ENCODE results near the gene MINDY4. TPM values are rescaled to one million over a fixed set of nuclear protein-coding genes. Genes with fewer than 3 reads are reported as not detected.
A peak's percentile ranks its signal among the peaks of the same experiment; 100 is the strongest.

The MINDY4 gene
- total RNA-seq (1 to 10 TPM; 2.9 to 4.9 (median 3.5) TPM), polyA plus RNA-seq (1 to 10 TPM; 3.9 to 4.3 TPM)

DNA sequence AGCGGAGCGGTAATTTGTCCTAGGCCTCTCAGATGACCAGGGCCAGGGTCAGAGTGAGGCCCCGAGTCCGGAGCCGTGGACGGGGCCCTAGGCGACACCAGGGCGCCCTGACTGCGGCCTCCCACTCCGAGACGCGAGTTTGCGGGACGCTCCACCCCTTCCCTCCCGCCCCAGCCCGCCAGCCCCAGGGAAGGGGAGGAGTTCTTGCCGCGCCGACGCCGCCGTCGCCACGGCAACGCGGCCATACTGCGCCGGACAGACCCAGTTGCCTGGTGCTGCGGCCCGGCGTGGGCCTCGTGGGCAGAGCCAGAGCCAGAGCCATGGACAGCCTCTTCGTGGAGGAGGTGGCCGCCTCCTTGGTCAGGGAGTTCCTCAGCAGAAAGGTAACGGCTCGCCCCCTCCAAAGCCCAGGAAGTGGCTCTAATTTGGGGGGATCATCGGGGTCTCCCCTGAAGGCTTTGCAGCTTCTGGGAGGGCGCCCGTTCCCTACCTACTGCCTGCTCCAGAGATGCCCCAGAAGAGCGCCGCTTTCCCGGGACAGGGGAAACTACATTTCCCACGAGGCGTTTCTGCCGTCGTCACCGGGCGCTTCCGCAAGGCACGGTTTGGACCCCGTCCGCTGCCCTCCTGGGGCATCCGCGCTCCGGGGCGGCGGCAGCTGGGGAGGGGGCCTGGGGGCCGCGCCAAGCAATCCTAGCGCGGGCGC is at the start of gene MINDY4:
TSS of gene MINDY4 (plus strand) at position 244 of the 706 bp plus-strand sequence. CDS start at position 321, 77 bp downstream.
- ATAC-seq (peak; percentile 92 to 97 (median 95)), FAIRE-seq (no peak), DNase-seq (peak; percentile 79 to 93 (median 85))
- intact Hi-C loops (cut with DNase I) = no loop called here
- peak within 1 kb of the TSS; percentile 69 to 92 (median 85) for H3K4me3 ChIP-seq
- 1 to 2% methylated on average over 60 to 62 of the region's 62 CpGs for WGBS, 2 donors
- peak within 1 kb of the TSS; percentile 68 to 79 (median 74) for H3K27ac ChIP-seq
- H3K36me3 ChIP-seq = no peaks in the 10 kb centered on the region
- TF ChIP-seq, protein P1, sequence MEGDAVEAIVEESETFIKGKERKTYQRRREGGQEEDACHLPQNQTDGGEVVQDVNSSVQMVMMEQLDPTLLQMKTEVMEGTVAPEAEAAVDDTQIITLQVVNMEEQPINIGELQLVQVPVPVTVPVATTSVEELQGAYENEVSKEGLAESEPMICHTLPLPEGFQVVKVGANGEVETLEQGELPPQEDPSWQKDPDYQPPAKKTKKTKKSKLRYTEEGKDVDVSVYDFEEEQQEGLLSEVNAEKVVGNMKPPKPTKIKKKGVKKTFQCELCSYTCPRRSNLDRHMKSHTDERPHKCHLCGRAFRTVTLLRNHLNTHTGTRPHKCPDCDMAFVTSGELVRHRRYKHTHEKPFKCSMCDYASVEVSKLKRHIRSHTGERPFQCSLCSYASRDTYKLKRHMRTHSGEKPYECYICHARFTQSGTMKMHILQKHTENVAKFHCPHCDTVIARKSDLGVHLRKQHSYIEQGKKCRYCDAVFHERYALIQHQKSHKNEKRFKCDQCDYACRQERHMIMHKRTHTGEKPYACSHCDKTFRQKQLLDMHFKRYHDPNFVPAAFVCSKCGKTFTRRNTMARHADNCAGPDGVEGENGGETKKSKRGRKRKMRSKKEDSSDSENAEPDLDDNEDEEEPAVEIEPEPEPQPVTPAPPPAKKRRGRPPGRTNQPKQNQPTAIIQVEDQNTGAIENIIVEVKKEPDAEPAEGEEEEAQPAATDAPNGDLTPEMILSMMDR (IDR thresholded peaks at IDR 0.05) = no peak
- no peaks in the 10 kb centered on the region for H3K9me3 ChIP-seq
- no peaks in the 10 kb centered on the region for H3K27me3 ChIP-seq
- H3K4me1 ChIP-seq = peaks cover 0 to 2% (median 0%) of the 10 kb centered on the region in 3 donors

GRCh38 chr7:30722187-30722586 is 49.0 kb upstream of the MINDY4 start:
- no peaks in the 10 kb centered on the region for H3K36me3 ChIP-seq

GRCh38 chr7:30722671-30723070 is 48.5 kb upstream of the MINDY4 start:
- H3K36me3 ChIP-seq = no peaks in the 10 kb centered on the region
- no peak overlapping the region for H3K4me3 ChIP-seq
- H3K9me3 ChIP-seq = no peaks in the 10 kb centered on the region
- ATAC-seq = no peak
- intact Hi-C loops (cut with DNase I) = no loop called here
- TF ChIP-seq, protein P1 (IDR thresholded peaks at IDR 0.05) = no peak
- H3K27me3 ChIP-seq = no peaks in the 10 kb centered on the region
- H3K27ac ChIP-seq = no peak overlapping the region
- DNase-seq = no peak
- FAIRE-seq = no peak
- H3K4me1 ChIP-seq = no peaks in the 10 kb centered on the region

More at GRCh38 chr7:30722187-30722586, 49.0 kb upstream of the MINDY4 start:
- FAIRE-seq (no peak), DNase-seq (no peak), ATAC-seq (no peak)
- no peaks in the 10 kb centered on the region for H3K9me3 ChIP-seq
- no peaks in the 10 kb centered on the region for H3K4me1 ChIP-seq
- TF ChIP-seq, protein P1 (IDR thresholded peaks at IDR 0.05) = no peak
- WGBS, 2 donors = 79 to 90% methylated on average over 2 of the region's 2 CpGs
- H3K4me3 ChIP-seq = no peak overlapping the region
- no peak overlapping the region for H3K27ac ChIP-seq
- intact Hi-C loops (cut with DNase I) = no loop called here
- H3K27me3 ChIP-seq = no peaks in the 10 kb centered on the region

DNA sequence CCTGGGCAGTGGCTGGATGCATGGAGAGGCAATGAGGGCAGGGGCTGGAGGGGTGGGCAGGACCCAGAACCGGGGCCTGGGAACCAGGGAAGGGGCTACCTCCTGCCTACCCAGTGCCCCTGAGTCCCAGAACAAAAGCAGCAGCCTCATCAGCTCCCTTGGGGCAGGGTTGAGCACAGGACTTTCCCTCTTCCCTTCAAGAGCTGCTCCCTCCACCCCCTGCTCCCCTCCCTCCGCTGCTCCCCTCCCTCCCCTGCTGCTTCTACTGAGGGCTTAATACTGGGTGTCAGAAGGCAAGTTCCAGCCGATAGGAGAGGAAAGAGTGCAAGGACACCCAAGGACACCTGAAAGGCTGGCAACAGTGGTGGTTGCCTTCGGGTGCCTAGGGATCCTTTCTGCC is 47.4 kb upstream of the MINDY4 start:
- WGBS, 2 donors = 63 to 75% methylated on average over 3 to 4 of the region's 4 CpGs
- no peak for ATAC-seq
- no peak overlapping the region for H3K27ac ChIP-seq
- intact Hi-C loops (cut with DNase I) = no loop called here
- no peaks in the 10 kb centered on the region for H3K9me3 ChIP-seq
- no peak for FAIRE-seq
- H3K36me3 ChIP-seq = no peaks in the 10 kb centered on the region
- DNase-seq = no peak
- no peak overlapping the region for H3K4me3 ChIP-seq
- H3K4me1 ChIP-seq = no peaks in the 10 kb centered on the region
- TF ChIP-seq, protein P1 (IDR thresholded peaks at IDR 0.05) = no peak
- no peaks in the 10 kb centered on the region for H3K27me3 ChIP-seq
